GM21619 (cell line): ENCODE results near the gene ARFGAP2.

Experiments
- ATAC-seq: cut with Tn5 transposase; IDR thresholded peaks from one replicate; pipeline ENCODE4 v1.9.1; 2021; ENCODE audit not compliant: unreplicated experiment

The ARFGAP2 gene

GRCh38 chr11:47172740-47173336 lies 3.8 kb downstream of the ARFGAP2 start:
- ATAC-seq: no peak

GRCh38 chr11:47171856-47172255 lies 4.8 kb downstream of the ARFGAP2 start:
- no peak for ATAC-seq

- no peak for ATAC-seq
These were observed 5.4 kb downstream of the ARFGAP2 start for GRCh38 chr11:47171061-47171838.

- ATAC-seq: no peak
These were observed 10.3 kb downstream of the ARFGAP2 start for GRCh38 chr11:47166368-47166767.

- no peak for ATAC-seq
These were observed 11.3 kb downstream of the ARFGAP2 start for GRCh38 chr11:47165253-47165840.

- no peak for ATAC-seq
These were observed 12.4 kb downstream of the ARFGAP2 start for GRCh38 chr11:47164321-47164720.

- ATAC-seq: no peak
These were observed 12.8 kb downstream of the ARFGAP2 start for GRCh38 chr11:47163898-47164297.

- ATAC-seq: no peak
These were observed 13.5 kb downstream of the ARFGAP2 start for GRCh38 chr11:47163193-47163592.

GRCh38 chr11:47162426-47162825 lies 14.3 kb downstream of the ARFGAP2 start:
- no peak for ATAC-seq

GRCh38 chr11:47161890-47162289 lies 14.8 kb downstream of the ARFGAP2 start:
- ATAC-seq: no peak

- ATAC-seq: peak; percentile 65
These were observed 15.4 kb downstream of the ARFGAP2 start for GRCh38 chr11:47161134-47161854.

GRCh38 chr11:47160753-47161133 lies 15.9 kb downstream of the ARFGAP2 start:
- ATAC-seq: no peak

- no peak for ATAC-seq
These were observed 18.4 kb downstream of the ARFGAP2 start for GRCh38 chr11:47158242-47158641.

GRCh38 chr11:47157805-47158204 lies 18.9 kb downstream of the ARFGAP2 start:
- ATAC-seq: no peak

GRCh38 chr11:47156951-47157350 lies 19.7 kb downstream of the ARFGAP2 start:
- no peak for ATAC-seq

- no peak for ATAC-seq
These were observed 20.3 kb downstream of the ARFGAP2 start for GRCh38 chr11:47156333-47156732.

GRCh38 chr11:47155879-47156278 lies 20.8 kb downstream of the ARFGAP2 start:
- no peak for ATAC-seq

- ATAC-seq: no peak
These were observed 21.8 kb downstream of the ARFGAP2 start for GRCh38 chr11:47154616-47155570.

- no peak for ATAC-seq
These were observed 23.4 kb downstream of the ARFGAP2 start for GRCh38 chr11:47152953-47153950.
